GM15510 (cell line): ENCODE data around the gene RFX8.

Source experiments
- POLR2A ChIP-seq: IDR thresholded peaks from 3 replicates; pipeline ENCODE4 v1.6.1; 2011; ENCODE audit warnings: borderline replicate concordance; ENCODE audit not compliant: insufficient read length; ENCODE audit errors: extremely low read depth

RFX8 gene

GRCh38 chr2:101405351-101405899, 69.5 kb downstream of the RFX8 start:
- no peak for TF ChIP-seq POLR2A

DNA sequence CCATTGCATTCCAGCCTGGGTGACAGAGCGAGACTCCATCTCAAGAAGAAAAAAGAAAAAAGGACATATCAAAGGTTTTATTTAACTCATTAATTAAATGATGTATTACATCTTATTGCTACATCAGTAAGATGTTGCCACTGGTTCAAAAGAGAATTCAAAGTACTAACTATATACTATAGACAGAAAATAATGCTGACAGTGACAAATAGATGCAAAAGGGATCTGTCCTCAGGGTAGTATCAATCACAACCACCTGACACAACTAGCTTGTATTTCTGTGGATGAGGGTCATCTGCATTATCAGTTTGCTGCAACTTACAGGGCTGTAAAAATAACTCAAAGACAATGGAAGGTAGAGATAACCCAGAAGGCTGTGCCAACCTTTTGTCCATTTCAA, 71.2 kb downstream of the RFX8 start:
- TF ChIP-seq POLR2A: no peak

DNA sequence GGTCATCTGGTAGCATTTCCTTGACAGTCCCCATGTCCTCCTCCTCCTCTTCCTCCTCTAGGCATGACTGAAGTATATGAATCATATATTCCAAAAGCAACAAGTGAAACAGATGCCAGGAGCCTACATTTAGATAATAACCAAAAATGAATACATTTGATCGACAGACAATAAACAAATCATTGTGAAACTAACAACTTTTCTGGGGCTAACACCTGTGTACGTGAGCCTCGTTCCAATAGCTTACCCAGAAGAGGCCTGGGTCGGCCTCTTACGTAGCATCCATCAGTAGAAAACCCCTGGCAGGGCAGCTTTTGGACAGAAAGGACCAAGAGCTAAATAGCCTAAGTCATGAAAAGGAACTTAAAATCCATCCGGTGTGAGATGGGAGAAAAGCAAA, 72.3 kb downstream of the RFX8 start:
- no peak for TF ChIP-seq POLR2A

DNA sequence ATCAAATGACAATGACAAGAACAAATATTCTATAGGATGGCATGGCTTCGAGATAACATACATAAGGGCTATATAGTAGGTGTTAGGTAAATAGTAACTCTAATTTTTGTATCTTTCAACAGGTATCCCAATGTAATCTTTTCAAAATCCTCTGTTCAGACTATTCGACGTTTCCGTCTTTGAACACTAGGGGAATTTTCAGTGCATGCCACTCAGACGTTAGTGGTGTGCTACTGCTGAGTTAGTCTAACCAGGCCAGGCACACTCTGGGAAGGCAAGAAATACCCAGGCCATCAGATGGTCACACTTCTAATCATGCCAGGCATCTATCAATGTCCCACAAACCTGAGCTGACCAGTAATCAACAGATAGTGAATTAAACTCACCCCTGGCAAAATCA, 73.0 kb downstream of the RFX8 start:
- TF ChIP-seq POLR2A: no peak

- no peak for TF ChIP-seq POLR2A
Observed at GRCh38 chr2:101401326-101401665, 73.6 kb downstream of the RFX8 start.

GRCh38 chr2:101400506-101401325, 74.2 kb downstream of the RFX8 start:
- no peak for TF ChIP-seq POLR2A

DNA sequence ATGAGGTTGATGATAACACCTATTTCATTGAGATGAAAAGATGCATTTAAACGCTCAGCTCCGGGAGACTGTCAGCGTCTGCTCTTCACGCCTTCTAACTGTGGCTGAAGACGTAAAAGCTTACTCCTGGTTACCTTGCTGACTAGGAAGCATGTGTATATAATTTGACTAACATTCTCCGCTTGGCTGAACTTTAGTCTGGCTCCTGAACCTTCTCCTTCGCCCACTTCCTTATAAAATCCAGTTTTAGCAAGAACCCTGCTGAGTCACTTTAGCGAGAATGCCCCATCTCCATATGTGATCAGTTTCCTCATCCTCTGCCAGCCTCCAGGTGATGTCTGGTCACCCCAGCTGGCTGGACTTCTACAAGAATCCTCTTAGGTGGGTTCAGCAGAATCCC, 74.9 kb downstream of the RFX8 start:
- TF ChIP-seq POLR2A: no peak

DNA sequence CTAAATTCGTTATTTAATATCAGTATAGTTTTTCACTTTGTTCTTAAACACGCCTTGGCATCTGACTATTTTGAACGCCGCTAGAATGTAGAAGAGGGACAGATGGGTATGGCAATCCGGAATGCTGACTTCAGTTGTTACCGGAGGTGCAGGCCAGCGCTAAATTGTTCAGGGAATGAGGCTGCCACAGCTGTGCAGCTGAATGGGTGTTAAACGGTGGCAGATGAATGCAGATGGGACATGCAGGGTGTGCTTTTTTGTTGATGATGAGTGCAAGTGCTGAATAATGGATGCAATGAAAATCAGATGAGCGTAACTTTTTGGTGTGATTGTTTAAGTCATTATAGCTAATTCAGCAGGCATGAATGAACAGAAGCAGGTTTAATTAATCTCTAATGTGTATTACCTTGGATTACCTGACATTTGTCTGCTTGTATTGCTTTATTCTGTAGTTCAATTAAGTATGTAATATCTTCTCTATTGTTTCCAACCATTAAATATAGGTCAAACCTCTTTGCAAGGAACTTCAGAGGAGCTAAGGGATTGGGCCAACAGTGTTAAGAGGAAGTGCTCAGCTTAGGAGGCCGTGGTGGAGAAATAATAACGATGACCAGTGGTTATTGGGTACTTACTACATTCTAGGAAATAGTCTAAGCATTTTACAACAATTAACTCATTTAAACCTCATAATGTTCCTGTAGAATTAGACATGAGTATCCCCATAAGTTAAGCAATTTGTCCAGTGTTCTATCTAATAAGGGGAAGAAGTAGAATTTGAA, 75.7 kb downstream of the RFX8 start:
- TF ChIP-seq POLR2A: no peak

GRCh38 chr2:101398116-101398821, 76.6 kb downstream of the RFX8 start:
- TF ChIP-seq POLR2A: no peak

DNA sequence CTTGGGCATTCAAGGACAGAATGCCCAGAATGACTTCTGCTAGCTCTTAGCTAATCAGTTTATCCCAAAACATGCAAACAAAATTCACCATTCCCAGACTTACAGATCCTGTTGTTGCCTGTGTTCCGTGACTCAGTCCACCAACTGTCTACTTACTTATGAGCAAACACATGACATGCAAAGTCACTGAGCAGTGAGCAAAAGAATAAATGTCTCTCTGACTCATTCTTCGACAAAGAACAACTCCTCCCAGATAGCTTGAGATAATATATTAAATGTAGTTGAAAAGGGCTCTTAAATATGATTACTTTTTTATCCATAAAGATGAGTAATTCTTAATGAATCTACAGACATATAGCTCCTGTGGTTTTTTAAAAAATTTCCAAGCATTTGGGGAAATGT, 78.6 kb downstream of the RFX8 start:
- no peak for TF ChIP-seq POLR2A

DNA sequence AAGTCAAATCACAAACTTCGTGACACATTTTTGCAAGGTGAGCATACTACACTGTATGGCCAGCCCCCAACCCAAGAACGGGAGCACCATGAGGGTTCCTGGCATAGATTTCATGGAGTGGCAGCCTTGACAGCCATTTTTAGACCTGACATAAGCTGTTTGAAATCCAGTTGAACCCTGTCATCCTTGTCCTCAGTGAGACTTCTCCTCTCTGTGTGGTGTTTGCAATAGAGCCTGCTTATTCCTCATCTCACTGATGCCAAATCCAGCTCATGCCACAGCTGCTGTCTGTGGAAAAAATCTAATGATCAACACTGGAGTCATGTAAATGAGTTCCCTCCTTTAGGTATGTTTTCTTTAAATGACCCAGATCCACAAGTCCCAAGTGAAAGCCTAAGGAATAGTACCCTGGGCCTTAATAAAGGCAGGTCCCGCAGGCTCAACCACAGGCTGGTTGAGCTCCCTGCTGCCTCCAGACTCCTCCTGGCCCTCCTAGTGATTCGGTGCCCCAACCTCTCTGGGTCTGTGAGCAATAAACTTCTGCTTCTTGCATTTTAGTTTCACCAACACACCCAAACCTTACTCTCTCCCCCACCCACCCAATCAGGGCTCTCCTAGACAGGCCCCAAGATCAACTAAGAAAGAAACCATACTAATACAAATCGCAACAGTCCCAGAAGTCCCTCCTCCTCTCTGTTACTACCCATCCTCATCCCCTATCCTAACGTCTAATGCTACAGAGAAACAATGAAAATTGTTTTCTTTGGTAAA, 79.2 kb downstream of the RFX8 start:
- no peak for TF ChIP-seq POLR2A

- no peak for TF ChIP-seq POLR2A
Observed at GRCh38 chr2:101388232-101388631, 86.7 kb downstream of the RFX8 start.

- no peak for TF ChIP-seq POLR2A
Observed at GRCh38 chr2:101387151-101387834, 87.6 kb downstream of the RFX8 start, which contains the start of gene CREG2. Gene CREG2 (minus strand): TSS chr2:101387503. CDS start chr2:101387457, 46 bp downstream.

DNA sequence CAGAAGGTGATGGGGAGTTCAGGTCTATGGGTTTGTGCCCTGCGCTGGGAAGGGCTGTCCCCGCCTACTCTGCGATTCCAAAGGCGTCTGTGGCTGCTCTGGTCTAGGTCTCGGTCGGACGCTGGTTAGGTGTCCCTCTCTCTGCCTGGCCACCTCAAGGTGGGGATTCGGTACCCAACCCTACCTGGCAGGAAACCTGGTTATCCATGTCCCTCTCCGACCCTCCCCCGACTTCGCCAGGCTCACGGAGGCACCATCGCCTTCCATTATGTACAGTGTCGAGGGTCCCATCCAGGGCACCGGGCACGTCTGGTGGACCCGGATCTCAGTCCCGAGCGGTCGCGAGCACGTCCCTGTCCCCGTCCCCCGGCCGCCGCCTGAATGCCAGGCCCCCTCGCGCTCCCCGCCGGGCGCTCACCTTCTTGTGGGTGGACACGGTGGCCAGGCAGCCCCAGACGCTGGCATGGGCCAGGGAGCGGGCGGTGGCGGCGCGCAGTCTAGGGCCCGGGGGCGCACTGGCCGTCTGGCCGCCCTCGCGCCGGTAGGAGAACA, 88.2 kb downstream of the RFX8 start:
- no peak for TF ChIP-seq POLR2A

- no peak for TF ChIP-seq POLR2A
Observed at GRCh38 chr2:101383016-101383541, 91.8 kb downstream of the RFX8 start.
